GM12801 (cell line): ENCODE data around the gene ABL2.

Source experiments
- TF ChIP-seq, protein P1 (sequence below): IDR thresholded peaks from one replicate; pipeline ENCODE4 v1.5.1; 2011; ENCODE audit warnings: control low read depth; ENCODE audit not compliant: insufficient read length; ENCODE audit errors: extremely low read depth

ABL2 gene

DNA sequence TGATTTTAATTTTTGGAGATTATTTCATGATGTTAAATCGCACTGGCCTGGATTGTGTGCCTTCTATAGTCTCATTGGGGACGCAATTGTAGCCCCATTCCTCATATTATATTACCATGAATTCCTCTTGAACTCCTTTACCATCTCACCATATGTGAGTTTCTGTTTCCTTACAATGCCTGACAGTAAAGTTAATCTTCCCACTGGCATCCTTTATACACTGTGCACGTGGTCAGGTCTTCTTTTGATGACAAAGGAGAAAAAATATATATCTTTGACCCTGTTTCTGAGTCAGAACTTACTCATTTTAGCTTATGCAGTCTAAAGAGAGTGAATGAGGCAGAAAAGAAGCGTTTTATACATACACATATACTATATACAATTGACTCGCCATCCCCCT is 774 bp upstream of the ABL2 start:
- TF ChIP-seq, protein P1, sequence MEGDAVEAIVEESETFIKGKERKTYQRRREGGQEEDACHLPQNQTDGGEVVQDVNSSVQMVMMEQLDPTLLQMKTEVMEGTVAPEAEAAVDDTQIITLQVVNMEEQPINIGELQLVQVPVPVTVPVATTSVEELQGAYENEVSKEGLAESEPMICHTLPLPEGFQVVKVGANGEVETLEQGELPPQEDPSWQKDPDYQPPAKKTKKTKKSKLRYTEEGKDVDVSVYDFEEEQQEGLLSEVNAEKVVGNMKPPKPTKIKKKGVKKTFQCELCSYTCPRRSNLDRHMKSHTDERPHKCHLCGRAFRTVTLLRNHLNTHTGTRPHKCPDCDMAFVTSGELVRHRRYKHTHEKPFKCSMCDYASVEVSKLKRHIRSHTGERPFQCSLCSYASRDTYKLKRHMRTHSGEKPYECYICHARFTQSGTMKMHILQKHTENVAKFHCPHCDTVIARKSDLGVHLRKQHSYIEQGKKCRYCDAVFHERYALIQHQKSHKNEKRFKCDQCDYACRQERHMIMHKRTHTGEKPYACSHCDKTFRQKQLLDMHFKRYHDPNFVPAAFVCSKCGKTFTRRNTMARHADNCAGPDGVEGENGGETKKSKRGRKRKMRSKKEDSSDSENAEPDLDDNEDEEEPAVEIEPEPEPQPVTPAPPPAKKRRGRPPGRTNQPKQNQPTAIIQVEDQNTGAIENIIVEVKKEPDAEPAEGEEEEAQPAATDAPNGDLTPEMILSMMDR: no peak

- TF ChIP-seq, protein P1: no peak
Measured at GRCh38 chr1:179228783-179229213, 679 bp downstream of the ABL2 start.

DNA sequence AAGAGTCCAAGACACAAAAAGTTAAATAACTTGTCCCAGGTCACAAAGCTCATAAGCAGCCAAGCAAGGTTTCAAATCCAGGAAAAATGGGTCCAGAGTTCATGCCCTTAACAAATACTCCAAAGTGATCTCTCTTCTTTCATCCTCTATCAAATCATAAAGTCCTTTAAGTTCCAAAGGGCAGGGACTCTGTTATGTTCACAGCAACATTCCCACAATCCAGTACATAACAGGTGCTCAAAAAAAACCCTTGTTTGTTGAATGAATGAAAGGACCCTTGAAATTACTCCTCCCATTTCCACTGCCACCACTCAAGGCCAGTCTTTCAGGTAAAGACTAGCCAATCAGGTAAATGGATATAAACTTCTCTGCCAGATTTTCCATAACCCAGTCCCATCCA is 2.7 kb downstream of the ABL2 start:
- TF ChIP-seq, protein P1: no peak

DNA sequence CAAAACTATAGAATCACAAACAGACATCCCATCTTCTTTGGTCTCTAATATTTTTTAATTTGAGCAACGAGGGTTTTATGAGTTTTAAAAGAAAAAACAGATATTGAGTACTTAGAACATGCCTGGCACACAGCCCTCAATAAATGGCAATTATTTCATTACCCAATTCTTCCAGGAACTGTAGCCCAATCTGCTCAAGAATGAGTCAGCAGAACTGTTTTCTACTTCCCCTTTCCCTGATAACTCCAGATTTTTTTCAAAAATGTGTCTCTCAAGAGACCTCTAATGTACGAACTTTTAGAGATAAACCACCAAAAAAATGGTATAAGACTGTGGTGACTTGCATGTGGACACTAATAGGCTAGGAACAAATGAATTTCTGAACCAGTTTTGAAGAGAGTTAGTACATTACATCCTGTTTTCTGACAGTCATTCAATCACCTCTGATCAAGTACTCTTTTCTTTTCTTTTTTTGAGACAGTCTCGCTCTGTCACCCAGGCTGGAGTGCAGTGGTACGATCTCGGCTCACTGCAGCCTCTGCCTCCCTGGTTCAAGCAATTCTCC is 11.5 kb downstream of the ABL2 start:
- TF ChIP-seq, protein P1: no peak

- TF ChIP-seq, protein P1: no peak
Measured at GRCh38 chr1:179208681-179209477, 20.6 kb downstream of the ABL2 start.

GRCh38 chr1:179206812-179207211 is 22.7 kb downstream of the ABL2 start:
- TF ChIP-seq, protein P1: no peak

DNA sequence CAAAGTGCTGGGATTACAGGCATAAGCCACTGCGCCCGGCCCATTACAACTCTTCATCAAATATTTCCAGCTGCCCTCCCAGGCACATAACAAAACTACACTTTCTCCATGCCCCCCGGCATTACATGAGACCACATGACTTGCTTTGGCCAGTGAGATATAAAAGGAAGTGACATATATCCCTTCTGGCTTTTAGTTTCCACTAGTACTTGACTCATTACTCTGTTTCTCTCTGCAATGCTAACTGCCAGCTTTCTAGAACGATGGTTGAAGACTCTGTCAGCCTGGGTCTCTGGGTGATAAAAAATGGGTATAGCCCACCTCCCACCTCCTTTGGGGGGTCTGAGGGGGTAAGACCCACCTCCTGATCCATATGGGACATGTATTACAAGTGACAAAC is 24.2 kb downstream of the ABL2 start:
- TF ChIP-seq, protein P1: no peak
